Hindlimb muscle (tissue), 1 donor: Measurements from ENCODE around the gene ITPK1. TPM values are rescaled to one million over a fixed set of nuclear protein-coding genes. Genes with fewer than 3 reads are reported as not detected.

Experiments used
- DNase-seq: peaks from one replicate; pipeline ENCODE4 v3.0.0-alpha.2; 2013
- polyA plus RNA-seq: library from polyadenylated mRNA; unstranded; fragments of 120-200 nt; gene quantifications from one replicate; pipeline ENCODE4 v1.2.1, GENCODE V29; 2013; ENCODE audit not compliant: insufficient read length

ITPK1 gene
- polyA plus RNA-seq, 1 donor = 16.5 TPM

DNA sequence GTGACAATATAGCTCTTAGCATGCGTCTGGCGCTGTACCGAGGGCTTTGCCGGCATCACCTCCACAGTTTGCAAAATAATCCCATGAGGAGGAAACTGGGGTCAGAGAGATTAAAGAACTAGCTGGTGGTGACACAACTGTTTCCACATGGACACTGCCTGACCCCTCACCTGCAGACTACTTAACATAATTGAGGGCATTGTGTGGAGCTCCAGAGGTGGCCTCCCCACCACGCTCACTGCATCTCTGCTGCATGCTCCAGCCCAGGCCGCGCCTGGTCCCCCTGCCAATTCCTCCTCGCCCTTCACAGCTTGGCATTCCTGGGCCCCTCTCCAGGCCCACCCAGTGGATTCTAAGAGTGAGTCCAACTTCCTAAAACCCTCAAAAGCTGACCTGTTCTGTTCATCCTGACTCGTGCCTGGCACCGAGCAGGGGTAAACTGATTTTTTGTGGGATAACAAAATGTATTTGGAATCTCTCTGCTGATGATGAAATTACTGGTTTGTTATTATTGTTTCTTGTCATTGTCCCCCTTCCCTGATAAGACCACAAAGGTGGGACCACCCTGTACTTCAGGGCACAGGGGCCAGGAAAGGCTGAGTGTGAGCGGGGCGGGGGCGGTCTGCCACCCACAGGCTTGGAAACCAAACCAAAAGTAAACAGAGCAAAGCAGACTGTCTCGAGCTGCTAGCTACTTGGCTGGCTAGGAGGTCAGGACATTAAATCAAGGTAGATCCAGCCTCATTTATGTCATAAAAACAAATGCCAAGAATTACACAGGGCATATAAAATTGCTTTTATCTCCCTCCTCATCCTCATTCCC is 152.2 kb downstream of the ITPK1 start:
- no peak for DNase-seq

- DNase-seq = no peak
Measured at GRCh38 chr14:92962831-92963095, 153.0 kb downstream of the ITPK1 start.

DNA sequence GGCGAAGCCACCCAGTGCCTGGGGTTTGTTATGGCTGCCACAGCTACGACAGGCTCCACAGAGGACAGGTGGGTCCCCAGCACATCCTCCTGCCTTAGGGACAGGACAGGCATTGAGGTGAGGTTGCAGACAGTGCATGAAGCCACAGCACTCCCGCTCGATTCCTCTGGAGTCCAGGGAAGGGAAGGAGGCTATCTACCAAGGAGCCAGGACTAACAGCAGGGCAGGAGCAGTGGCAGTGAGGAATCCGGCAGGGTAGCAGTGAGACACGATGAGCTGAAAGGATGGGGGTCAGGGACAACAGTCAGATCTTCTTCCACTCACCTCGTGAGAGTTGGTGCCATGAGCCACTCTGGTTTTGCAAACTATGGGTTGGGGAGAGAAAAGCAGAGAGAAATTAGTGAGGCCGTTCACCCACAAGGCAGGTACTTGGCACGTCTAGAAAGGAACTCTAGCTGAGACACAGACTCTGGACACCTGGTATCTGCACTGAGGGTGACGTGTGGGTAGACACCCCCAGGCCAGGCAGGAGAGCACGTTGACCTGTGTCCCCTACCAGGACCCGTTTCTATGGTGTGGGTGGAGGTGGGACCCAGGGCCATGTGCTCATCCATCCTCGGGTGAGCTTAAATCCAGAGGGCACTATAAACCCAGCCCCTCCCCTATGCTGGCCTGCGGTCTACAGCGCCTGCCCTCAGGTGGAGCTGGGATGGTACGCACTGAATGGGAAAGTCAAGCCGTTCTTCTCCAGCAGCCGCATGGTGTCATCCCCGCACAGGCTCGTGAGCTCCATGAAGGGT is 153.5 kb downstream of the ITPK1 start:
- DNase-seq = no peak

DNA sequence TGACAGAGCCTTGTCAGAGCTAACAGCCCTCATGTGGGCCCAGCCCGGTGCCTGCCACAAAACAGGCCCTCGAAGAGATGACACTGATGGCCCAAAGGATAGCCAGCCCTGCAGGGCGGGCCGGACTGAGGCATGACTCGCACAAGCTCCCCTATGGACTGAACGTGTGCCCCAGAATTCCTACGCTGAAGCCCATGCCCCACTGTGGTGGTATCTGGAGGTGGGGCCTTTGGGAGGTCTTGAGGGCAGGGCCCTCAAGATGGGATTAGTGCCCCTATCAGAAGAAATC is 154.2 kb downstream of the ITPK1 start:
- no peak for DNase-seq

- no peak for DNase-seq
Measured at GRCh38 chr14:92960706-92961566, 154.8 kb downstream of the ITPK1 start.

- no peak for DNase-seq
Measured at GRCh38 chr14:92959761-92960680, 155.7 kb downstream of the ITPK1 start.

DNA sequence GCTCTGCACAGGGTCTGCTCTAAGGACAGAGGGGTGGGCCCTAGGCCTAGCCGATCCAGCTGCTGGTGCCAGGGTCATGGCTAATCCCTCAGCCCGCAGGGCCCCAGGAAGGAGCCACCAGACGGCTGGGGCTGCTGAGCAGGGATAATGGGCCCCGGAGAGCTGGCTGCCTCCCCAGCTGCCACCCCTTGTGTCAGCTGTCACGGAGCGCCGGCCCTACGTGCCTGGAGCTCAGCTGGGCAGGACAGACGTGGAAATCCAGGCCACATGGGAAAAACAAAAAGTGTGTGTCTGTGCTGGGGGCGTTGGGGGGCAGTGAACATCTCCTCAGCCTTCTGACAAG is 156.6 kb downstream of the ITPK1 start:
- DNase-seq = no peak

DNA sequence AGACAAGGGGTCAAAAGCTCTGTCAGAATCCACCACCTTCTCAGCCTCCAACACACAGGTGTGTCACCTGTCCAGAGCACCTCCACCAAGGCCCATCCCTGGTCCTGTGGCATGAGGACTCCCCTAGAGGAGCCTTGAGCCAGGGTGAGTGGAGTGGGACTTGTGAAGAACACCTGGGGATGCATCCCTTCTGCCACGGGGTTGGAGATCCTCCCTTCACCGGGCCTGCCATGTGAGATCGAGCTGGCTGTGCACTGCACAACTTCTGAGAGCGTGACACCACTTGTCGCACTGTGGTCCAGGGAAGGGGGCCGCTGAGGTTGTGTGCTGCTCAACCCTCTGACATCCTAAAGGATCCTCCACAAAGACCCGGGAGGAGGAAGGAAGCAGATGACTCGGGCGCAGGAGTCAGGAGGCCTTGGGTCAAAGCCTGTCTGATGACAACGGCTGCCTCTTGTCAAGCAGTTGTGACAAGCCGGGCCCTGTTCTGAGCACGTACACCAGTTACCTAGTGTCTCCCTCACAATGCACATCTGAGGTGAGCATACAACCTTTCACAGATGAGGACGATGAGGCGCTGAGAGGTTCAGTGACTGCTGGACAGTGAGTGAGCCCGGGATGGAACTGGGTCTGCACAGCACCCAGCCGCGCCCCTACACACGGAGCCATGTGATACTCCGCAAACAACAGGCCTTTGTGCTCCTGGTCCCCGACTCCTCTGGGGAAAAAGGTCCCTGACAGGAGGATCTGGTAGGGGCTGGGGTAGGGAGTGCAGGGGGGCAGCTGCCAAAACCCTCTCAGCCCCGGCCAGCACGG is 157.1 kb downstream of the ITPK1 start:
- no peak for DNase-seq

DNA sequence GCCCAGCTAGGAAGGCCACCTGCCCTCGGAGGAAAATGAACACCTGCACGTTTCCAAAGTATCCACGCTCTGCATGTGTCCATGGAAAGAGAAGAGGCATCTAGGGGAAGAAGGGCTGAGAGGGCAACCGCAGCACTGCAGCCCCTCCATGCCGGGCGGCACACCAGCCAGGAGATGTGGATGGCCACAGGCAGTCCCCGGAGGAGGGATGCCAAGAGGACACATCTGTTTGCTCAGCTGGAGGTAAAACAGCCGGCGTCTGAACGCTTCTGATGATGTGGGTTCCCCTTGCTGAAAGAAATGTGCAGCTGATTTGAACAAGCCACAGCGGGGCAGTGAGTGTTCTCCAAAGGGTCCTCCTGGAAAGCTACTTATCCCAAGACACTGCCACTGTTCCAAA is 158.8 kb downstream of the ITPK1 start:
- no peak for DNase-seq

- DNase-seq = no peak
Measured at GRCh38 chr14:92955381-92955780, 160.3 kb downstream of the ITPK1 start.

DNA sequence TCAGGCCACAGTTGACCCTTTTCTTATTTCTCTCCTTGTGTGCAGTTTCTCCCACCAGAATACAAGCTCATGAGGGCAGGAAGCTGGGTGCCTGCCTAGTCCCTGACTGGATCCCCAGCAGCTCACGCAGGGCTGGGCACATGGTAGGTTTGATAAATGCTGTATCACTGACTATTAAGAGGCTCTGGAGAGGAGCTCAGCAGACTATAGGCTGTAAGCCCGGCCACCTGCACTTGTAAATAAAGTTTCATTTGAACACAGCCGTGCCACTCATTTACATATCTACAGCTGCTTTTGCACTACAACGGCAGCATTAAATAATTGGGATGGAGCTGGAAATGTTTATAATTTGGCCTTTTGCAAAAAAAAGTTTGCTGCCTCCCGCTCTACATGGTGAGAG is 160.8 kb downstream of the ITPK1 start:
- DNase-seq = no peak

GRCh38 chr14:92953526-92953925 is 162.2 kb downstream of the ITPK1 start:
- no peak for DNase-seq

GRCh38 chr14:92952481-92953298 is 163.0 kb downstream of the ITPK1 start:
- DNase-seq = no peak

GRCh38 chr14:92951912-92952471 is 163.7 kb downstream of the ITPK1 start:
- peak; percentile 74 for DNase-seq

- DNase-seq = no peak
Measured at GRCh38 chr14:92951261-92951660, 164.5 kb downstream of the ITPK1 start.

DNA sequence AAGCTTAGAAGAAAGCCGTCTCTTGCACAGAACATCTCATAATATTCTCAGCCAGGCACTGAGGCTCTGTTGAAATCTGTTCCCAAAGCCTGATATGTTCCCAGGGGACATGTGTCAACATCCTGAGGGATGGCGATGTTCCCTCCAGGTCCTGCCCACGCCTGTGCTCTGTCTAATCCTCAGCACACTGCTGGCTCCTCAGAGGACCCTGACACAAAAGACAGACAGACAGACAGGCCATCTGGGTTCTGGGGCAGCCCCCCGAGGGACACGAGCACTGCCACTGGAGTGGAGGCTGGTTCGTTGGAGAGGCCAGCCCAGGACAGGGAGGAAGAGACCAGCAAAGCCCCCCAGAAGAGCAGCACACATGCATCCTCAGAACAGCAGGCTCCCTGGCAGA is 165.0 kb downstream of the ITPK1 start:
- DNase-seq = no peak

GRCh38 chr14:92950193-92950540 is 165.6 kb downstream of the ITPK1 start:
- DNase-seq = no peak

DNA sequence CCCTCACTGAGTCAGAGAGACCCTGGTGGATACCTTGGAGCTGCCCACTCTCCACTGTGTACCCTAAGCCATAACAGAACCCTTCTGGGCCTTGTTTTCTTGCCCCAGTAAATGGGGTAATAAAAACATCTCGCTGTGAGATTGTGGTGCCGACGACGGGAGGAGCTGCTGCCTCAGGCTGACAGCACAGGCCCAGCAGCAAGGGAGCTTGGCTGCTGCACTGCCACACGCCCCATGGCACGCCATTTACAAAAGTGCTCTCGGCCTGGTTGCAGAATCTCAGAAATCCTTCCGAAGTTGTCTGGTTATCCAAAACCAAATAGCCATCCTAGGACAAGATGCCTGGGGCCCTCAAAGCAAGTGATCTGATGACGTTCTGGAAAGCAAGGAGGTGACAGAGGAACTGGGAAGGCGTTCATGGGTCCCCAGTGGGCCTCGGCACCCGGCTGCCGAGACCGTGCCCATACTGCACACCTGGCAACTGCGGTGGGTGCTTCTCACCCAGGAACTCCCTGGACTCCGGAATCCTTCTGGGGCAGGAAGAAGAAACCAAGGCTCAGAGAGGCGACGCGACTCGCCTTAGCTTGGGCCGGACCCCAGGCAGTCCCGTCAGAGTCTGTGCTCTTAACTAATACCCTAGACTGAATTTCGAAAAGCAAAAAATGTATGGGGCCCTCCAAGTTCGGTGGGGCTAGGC is 166.1 kb downstream of the ITPK1 start:
- no peak for DNase-seq

- DNase-seq = no peak
Measured at GRCh38 chr14:92948647-92949046, 167.1 kb downstream of the ITPK1 start.
